ENCODE data around the gene CYP4Z1.

DNA sequence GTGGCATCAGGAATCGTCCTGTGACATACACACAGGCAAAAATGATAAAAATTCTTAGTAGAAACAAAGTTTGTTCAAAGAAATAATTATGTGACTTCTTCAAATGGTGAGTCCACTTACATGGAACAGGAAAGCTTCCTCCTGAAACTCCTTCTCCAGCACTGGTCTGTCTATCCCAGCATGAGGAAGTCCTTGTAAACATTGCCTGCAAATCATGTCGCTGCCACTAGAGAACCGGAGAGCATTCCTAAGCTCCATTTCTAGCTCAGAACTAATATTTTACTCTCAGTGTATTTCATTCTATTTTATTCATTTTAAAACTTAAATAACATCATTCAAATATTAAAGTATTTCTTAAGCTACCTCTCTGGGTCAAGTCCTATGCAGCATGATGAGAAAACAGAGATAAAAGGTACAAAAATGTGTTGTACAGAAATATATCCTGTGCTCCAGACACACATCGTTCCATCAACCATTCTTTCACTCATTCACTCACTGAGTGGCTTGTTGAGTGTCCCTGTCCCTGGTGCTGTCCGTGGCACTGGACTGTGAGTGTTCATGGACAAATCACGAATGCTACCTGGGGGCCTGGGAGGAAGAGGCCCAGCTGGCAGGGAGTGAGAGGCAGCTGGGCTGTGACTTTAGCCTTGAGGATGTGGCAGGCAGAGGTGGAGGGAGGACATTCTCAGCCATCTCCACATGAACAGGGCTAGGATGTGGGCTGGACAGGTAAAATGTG, 80.2 kb downstream of the CYP4Z1 start:
- TF ChIP-seq POLR2A (IDR thresholded peaks at IDR 0.05; ENCODE audit: borderline replicate concordance, extremely low read depth, insufficient read depth, insufficient read length) (no peak), ELF1 (IDR thresholded peaks at IDR 0.05; ENCODE audit: borderline replicate concordance, low read depth) (no peak), EZH2 (IDR thresholded peaks at IDR 0.05) (no peak), SRF (IDR thresholded peaks at IDR 0.05; ENCODE audit: low read depth) (no peak)
- TF ChIP-seq, protein P1, sequence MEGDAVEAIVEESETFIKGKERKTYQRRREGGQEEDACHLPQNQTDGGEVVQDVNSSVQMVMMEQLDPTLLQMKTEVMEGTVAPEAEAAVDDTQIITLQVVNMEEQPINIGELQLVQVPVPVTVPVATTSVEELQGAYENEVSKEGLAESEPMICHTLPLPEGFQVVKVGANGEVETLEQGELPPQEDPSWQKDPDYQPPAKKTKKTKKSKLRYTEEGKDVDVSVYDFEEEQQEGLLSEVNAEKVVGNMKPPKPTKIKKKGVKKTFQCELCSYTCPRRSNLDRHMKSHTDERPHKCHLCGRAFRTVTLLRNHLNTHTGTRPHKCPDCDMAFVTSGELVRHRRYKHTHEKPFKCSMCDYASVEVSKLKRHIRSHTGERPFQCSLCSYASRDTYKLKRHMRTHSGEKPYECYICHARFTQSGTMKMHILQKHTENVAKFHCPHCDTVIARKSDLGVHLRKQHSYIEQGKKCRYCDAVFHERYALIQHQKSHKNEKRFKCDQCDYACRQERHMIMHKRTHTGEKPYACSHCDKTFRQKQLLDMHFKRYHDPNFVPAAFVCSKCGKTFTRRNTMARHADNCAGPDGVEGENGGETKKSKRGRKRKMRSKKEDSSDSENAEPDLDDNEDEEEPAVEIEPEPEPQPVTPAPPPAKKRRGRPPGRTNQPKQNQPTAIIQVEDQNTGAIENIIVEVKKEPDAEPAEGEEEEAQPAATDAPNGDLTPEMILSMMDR (IDR thresholded peaks at IDR 0.05 in 2 of 3, conservative IDR thresholded peaks at IDR 0.05 in 1 of 3; ENCODE audit: borderline replicate concordance in 1 of 3, insufficient read depth in 1 of 3, low read depth in 2 of 3, low read length in 2 of 3), result 0 out of 6 replicates have a peak, but pooled peaks of 1 of the 3 experiments have one; percentile 4
- TF ChIP-seq, protein P2, sequence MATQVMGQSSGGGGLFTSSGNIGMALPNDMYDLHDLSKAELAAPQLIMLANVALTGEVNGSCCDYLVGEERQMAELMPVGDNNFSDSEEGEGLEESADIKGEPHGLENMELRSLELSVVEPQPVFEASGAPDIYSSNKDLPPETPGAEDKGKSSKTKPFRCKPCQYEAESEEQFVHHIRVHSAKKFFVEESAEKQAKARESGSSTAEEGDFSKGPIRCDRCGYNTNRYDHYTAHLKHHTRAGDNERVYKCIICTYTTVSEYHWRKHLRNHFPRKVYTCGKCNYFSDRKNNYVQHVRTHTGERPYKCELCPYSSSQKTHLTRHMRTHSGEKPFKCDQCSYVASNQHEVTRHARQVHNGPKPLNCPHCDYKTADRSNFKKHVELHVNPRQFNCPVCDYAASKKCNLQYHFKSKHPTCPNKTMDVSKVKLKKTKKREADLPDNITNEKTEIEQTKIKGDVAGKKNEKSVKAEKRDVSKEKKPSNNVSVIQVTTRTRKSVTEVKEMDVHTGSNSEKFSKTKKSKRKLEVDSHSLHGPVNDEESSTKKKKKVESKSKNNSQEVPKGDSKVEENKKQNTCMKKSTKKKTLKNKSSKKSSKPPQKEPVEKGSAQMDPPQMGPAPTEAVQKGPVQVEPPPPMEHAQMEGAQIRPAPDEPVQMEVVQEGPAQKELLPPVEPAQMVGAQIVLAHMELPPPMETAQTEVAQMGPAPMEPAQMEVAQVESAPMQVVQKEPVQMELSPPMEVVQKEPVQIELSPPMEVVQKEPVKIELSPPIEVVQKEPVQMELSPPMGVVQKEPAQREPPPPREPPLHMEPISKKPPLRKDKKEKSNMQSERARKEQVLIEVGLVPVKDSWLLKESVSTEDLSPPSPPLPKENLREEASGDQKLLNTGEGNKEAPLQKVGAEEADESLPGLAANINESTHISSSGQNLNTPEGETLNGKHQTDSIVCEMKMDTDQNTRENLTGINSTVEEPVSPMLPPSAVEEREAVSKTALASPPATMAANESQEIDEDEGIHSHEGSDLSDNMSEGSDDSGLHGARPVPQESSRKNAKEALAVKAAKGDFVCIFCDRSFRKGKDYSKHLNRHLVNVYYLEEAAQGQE (IDR thresholded peaks at IDR 0.05; ENCODE audit: low read depth), result no peak
